GM12891 (cell line): ENCODE results near the gene PDZRN3.

Source experiments
- DNase-seq: peaks from one replicate; pipeline ENCODE4 v3.0.0; 2011; ENCODE audit warnings: low spot score; ENCODE audit not compliant: insufficient read length
- FAIRE-seq: peaks from 2 replicates; lab custom pipeline; 2011; peaks lifted over from hg19 to GRCh38; lab: Jason Lieb, UNC
- PAX5 ChIP-seq: IDR thresholded peaks from 2 replicates; pipeline ENCODE4 v1.6.1; 2011; ENCODE audit warnings: low read length, moderate library complexity, mild to moderate bottlenecking; ENCODE audit not compliant: insufficient read depth, severe bottlenecking
- POLR2A ChIP-seq: IDR thresholded peaks from 2 replicates; pipeline ENCODE4 v1.6.1; 2011; ENCODE audit warnings: low read depth, low read length, control low read depth
- POLR2AphosphoS5 ChIP-seq: IDR thresholded peaks from 2 replicates; pipeline ENCODE4 v1.6.1; 2011; ENCODE audit warnings: low read depth, low read length, control low read depth
- POU2F2 ChIP-seq: IDR thresholded peaks from 2 replicates; pipeline ENCODE4 v1.6.1; 2011; ENCODE audit warnings: low read depth, mild to moderate bottlenecking, control low read depth, low read length, moderate library complexity
- SPI1 ChIP-seq: IDR thresholded peaks from 2 replicates; pipeline ENCODE4 v1.6.1; 2011; ENCODE audit warnings: low read depth, low read length, control low read depth
- TAF1 ChIP-seq: IDR thresholded peaks from 2 replicates; pipeline ENCODE4 v1.6.1; 2011; ENCODE audit warnings: low read depth, low read length, control low read depth

PDZRN3 gene

DNA sequence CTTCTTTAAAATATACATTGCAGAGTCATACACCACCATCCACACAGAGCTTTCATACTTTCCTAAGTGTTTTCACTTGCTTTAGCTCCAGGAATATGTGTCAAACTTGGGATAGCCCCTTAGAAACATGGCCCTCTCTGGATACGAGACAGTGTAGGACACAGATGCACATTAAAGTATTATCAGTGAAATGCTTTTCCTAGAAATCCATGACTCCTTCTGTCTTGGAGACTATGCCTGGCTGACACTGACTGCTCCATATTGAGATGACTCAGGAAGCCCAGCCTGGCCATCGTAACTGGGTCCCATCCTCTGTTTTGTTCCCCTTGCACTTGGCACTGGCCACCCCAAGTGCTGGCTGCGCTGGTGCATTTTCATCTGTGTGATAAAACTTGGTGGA, 204.8 kb downstream of the PDZRN3 start:
- no peak for DNase-seq
- no peak for TF ChIP-seq TAF1
- no peak for TF ChIP-seq POLR2AphosphoS5
- TF ChIP-seq POU2F2: no peak
- TF ChIP-seq POLR2A: no peak
- TF ChIP-seq PAX5: no peak
- no peak for TF ChIP-seq SPI1
- no peak for FAIRE-seq

DNA sequence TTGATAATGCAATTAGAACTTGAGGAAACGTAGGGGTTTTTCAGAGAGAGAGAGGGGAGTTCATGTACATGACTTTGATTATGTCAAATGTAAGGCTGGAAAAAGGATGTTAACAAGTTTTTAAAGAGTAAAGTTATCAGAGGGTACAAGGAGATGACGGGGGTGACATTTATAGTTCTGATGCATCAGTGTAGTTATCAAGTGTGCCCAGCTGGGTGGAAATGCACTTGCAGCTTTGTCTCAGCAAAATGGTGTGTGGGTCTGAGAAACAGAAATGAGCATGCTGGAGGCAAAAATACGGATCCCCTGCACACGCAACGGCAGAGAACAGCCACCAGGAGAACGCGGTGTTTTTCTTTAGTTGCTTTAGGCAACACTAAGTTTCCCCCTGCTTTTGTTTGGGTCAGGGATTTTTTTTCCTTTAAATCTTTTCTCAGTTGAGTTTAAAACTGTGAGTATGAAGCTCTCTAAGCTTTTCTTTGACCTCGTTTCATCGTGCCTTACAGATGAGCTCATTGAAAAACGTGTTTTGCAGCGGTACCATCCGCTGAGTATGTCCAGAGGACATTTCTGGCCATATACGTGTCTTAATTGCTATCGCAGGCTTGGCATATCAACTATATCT, 205.4 kb downstream of the PDZRN3 start:
- TF ChIP-seq PAX5 (no peak), TAF1 (no peak)
- DNase-seq (no peak), FAIRE-seq (no peak)

- DNase-seq (no peak), FAIRE-seq (no peak)
- TF ChIP-seq POU2F2 (no peak), POLR2AphosphoS5 (no peak), PAX5 (no peak), TAF1 (no peak), SPI1 (no peak), POLR2A (no peak)
These were observed 206.1 kb downstream of the PDZRN3 start for GRCh38 chr3:73418681-73419080.

GRCh38 chr3:73415118-73415517, 209.6 kb downstream of the PDZRN3 start:
- DNase-seq (no peak), FAIRE-seq (no peak)
- TF ChIP-seq TAF1 (no peak), POLR2AphosphoS5 (no peak), PAX5 (no peak), POLR2A (no peak), POU2F2 (no peak), SPI1 (no peak)

GRCh38 chr3:73413619-73414018, 211.1 kb downstream of the PDZRN3 start:
- no peak for FAIRE-seq
- no peak for DNase-seq
- TF ChIP-seq TAF1: no peak
- TF ChIP-seq POLR2A: no peak
- TF ChIP-seq SPI1: no peak
- no peak for TF ChIP-seq PAX5
- no peak for TF ChIP-seq POU2F2
- no peak for TF ChIP-seq POLR2AphosphoS5

- FAIRE-seq (no peak), DNase-seq (no peak)
- no peak for TF ChIP-seq POU2F2
- no peak for TF ChIP-seq POLR2A
- no peak for TF ChIP-seq POLR2AphosphoS5
- TF ChIP-seq PAX5: no peak
- no peak for TF ChIP-seq TAF1
- TF ChIP-seq SPI1: no peak
These were observed 212.7 kb downstream of the PDZRN3 start for GRCh38 chr3:73411993-73412392.

DNA sequence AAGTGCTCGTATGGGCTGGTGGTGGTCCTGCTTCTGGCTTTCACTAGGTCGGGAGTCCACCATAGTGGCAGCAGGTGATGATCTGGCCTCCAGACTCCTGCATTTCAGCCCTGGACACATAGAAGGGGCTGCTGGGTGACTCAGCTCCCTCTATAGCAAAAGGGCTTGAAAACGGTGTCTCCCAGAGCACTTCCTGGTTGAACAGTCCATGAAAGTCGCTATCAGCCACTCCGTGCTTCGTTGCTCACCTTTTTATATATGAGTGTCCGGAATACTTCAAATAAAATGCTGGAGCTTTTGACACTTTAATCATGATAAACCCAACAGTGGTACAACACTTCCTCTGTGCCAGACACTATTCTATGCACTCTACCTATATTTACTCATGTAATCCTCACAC, 213.2 kb downstream of the PDZRN3 start:
- TF ChIP-seq POLR2A (no peak), POLR2AphosphoS5 (no peak), PAX5 (no peak), SPI1 (no peak), POU2F2 (no peak), TAF1 (no peak)
- DNase-seq: no peak
- FAIRE-seq: no peak

DNA sequence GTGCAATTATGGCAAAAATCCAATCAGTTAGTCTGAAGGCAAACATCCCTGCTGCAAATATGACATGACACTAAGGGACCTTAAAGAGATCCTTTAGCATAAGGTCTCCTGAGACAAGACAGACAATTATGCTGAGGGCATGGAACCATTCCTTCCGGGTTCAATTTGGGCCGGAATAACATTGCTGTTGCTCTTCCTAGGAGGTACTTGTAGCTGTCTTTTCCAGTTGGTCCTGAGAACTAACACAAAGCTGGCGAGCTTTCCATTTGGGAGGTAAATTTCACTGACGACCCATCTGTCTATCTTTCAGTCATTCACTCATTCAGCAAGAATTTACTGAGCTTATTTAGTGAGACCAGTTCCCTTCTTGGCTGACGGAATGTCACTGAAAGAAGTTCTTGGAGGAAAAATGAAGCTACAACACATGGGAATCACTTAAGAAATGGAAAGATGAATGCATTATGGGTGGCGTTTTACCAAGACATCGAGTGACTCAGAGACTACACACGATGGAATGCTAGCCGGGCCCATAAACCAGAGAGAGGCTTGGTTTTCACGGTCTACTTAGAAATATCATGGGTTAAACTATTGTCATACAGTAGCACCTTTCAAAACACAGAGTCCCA, 215.5 kb downstream of the PDZRN3 start:
- no peak for DNase-seq
- TF ChIP-seq POLR2AphosphoS5 (no peak), TAF1 (no peak), SPI1 (no peak), PAX5 (no peak), POLR2A (no peak), POU2F2 (no peak)
- FAIRE-seq: no peak

GRCh38 chr3:73408634-73409033, 216.1 kb downstream of the PDZRN3 start:
- no peak for TF ChIP-seq PAX5
- no peak for TF ChIP-seq POU2F2
- no peak for TF ChIP-seq POLR2A
- TF ChIP-seq POLR2AphosphoS5: no peak
- TF ChIP-seq SPI1: no peak
- TF ChIP-seq TAF1: no peak
- FAIRE-seq (no peak), DNase-seq (no peak)

GRCh38 chr3:73407577-73407976, 217.2 kb downstream of the PDZRN3 start:
- FAIRE-seq (no peak), DNase-seq (no peak)
- TF ChIP-seq POU2F2: no peak
- TF ChIP-seq PAX5: no peak
- no peak for TF ChIP-seq TAF1
- no peak for TF ChIP-seq SPI1
- no peak for TF ChIP-seq POLR2A
- TF ChIP-seq POLR2AphosphoS5: no peak
